Choroid plexus epithelial cell (primary cell): ENCODE results near the gene ASB8.
"Not testable (repeated sequence)": the region's sequence is repeated elsewhere in the genome, so short reads cannot be mapped to it uniquely, and the experiment has no call there.

Experiments
- DNase-seq: peaks from one replicate; pipeline ENCODE4 v3.0.0-alpha.2; 2010; ENCODE audit warnings: low read depth
- H3K4me3 ChIP-seq: 2 replicates; pipeline ENCODE4 v1.5.1; 2011; ENCODE audit warnings: low read depth, mild to moderate bottlenecking, control low read depth, low read length, moderate library complexity
- TF ChIP-seq, protein P1 (sequence below): conservative IDR thresholded peaks from 2 replicates; pipeline ENCODE4 v1.5.1; 2011; ENCODE audit warnings: low read depth, mild to moderate bottlenecking, control low read depth, inconsistent platforms, low read length, moderate library complexity

The ASB8 gene

DNA sequence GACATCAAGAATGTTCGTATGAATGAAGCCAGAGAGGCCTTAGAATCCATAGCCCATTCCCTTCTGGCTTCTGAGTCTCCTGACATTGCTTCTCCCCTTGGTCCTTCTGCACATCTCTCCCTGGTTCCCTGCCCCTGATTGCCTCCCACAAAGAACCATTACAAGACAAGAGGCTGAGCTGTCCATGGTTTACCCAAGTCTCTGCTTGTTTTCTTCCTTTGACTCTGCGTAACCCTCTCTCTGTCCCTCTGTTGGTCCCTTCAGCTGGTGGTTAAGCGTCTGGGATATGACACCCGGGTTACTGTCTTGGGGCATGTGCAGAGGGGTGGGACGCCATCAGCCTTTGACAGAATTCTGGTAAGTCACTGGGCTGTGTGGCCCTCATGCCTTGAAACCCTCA, 22.3 kb downstream of the ASB8 start:
- DNase-seq = no peak
- H3K4me3 ChIP-seq = no peak overlapping the region
- TF ChIP-seq, protein P1, sequence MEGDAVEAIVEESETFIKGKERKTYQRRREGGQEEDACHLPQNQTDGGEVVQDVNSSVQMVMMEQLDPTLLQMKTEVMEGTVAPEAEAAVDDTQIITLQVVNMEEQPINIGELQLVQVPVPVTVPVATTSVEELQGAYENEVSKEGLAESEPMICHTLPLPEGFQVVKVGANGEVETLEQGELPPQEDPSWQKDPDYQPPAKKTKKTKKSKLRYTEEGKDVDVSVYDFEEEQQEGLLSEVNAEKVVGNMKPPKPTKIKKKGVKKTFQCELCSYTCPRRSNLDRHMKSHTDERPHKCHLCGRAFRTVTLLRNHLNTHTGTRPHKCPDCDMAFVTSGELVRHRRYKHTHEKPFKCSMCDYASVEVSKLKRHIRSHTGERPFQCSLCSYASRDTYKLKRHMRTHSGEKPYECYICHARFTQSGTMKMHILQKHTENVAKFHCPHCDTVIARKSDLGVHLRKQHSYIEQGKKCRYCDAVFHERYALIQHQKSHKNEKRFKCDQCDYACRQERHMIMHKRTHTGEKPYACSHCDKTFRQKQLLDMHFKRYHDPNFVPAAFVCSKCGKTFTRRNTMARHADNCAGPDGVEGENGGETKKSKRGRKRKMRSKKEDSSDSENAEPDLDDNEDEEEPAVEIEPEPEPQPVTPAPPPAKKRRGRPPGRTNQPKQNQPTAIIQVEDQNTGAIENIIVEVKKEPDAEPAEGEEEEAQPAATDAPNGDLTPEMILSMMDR = no peak

DNA sequence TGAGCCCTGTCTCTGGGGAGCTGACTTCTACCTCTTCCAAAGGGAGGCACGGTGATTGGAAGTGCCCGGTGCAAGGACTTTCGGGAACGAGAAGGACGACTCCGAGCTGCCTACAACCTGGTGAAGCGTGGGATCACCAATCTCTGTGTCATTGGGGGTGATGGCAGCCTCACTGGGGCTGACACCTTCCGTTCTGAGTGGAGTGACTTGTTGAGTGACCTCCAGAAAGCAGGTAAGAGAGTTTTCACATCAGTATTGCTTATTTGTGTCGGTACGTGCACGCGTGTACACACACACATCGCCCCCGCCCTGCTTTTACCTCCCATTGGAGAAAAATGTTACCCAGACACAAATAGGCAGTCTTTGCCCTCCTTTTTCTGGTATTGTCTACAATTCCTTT, 24.5 kb downstream of the ASB8 start:
- DNase-seq = no peak
- H3K4me3 ChIP-seq = no peak overlapping the region
- TF ChIP-seq, protein P1 = no peak

DNA sequence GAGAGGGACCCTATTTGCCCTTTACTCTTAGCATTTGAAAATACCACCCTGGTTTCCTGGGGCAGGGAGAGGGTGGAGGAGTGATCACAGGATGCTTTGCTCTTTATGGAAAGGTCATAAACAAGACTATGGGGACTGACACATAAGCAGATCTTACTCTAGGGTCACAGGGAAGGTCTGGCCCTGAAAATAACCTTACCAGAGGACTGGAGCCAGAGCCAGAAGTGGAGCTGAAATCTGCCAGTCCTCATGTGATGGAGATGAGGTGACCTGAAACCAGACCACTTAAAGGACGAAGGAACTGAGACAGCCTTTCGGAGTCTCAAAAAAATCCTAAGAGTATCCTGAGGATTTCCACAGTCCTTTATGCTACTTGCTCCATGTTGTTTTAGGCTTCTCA, 25.8 kb downstream of the ASB8 start:
- DNase-seq = no peak
- no peak overlapping the region for H3K4me3 ChIP-seq
- TF ChIP-seq, protein P1 = no peak

DNA sequence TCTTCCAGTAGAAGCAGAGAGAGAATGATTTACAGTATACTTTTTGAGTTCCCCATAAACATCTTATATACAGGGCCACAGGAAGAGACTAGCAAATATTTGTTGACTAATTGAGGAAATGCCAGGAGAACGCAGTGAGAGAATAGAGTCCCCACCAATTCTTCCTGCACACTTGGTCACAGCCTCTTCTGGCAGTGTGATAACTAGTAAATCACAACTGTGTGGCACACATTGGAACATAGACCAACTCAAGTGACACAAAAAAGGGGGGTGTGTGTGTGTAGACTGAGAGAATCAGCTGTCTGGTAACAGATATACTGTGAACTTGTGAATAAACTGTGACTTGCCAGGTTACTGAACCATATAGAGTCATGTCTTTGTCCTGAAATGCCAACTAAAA, 27.9 kb downstream of the ASB8 start:
- TF ChIP-seq, protein P1 = no peak
- H3K4me3 ChIP-seq = no peak overlapping the region
- no peak for DNase-seq

DNA sequence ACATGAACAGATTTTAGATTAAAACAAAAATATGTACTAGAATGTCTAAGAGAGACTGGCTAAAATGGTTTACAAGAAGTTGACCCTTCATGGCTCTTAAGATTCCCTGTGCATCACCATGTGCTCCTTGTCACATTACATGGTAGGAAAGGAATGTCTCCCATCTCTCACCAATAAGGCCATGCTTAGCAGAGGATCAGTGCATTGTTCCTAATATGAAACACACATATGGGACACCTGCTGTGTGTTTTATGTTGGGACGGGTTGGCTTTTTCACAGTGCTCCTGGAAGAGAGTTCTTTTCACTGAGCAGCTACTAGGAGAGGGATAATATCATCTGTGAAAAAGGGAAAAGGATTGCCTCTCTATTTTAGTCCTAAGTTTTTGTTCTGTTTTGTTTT, 28.5 kb downstream of the ASB8 start:
- TF ChIP-seq, protein P1 = no peak
- peak; percentile 67 for DNase-seq
- no peak overlapping the region for H3K4me3 ChIP-seq

DNA sequence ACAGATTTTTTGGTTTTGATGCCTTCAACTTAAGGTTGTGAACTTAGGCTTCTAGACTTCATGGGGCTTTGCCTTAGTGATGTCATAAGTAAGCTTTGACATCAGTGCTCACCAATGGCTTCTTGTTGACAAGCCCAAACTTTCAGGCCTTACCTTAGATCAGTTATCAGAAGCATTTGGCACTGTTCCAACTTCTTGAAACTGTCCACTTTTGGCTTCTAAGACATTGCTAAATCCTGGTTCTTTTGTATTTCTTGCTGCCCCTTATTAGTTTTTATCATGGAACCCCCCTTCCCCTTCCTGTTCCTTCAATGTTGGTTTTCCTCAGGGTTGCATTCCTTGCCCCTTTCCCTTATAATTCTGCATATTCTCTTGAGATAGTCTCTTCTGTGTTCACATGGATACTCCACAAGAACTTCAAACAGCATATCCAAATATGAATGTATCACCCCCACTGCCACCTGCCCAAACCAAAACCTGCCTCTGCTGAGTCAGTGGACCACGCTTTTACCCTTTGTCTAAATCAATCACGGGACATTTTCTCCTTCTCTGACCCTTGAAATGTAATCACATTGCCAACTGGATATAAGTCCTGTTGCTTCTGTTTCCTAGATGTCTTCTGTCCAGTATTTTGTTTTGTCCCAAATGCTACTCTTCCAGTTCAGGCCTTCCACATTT, 30.2 kb downstream of the ASB8 start:
- DNase-seq = no peak

DNA sequence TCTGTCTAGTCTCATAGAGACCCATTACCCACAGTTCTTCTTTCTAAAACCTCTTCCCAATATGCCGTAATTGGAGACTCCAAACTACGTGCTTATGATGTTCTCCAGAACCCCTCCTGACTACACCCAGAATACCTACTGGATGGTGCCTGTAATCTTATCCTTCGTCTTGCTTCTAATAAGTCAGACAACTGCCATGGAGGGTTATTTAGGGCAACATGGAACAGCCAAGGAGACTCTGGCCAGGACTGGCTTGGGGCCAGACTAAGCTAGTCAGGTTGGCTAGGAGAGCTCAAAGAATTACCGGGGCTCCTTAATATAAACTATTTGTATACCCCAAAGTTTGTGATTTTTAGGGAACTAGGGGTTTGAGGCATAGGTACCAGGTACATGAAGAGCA, 31.3 kb downstream of the ASB8 start:
- TF ChIP-seq, protein P1 = no peak
- H3K4me3 ChIP-seq = no peak overlapping the region
- no peak for DNase-seq

More for the DNA sequence above, 30.2 kb downstream of the ASB8 start:
- TF ChIP-seq, protein P1 = no peak
- no peak overlapping the region for H3K4me3 ChIP-seq

DNA sequence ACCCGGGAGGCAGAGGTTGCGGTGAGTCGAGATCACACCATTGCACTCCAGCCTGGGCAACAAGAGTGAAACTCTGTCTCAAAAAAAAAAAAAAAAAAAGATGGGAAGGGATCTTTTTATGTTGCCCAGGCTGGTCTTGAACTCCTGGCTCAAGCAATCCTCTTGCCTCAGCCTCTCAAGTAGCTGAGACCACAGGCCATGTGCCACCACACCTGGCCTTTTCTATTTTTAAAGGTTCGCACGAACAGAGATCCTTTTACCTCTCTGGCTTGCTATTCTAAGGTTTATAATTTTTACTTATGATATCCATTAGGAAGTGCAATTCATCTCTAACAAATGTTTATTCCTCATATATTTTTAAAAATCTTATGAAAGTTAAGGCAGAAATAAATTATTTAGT, 31.8 kb downstream of the ASB8 start:
- DNase-seq, H3K4me3 ChIP-seq: not testable (repeated sequence)
